GM12878 (cell line): Measurements from ENCODE around the gene BCR. TPM values are rescaled to one million over a fixed set of nuclear protein-coding genes. Genes with fewer than 3 reads are reported as not detected.

Experiments used
- ATAC-seq: fragments of 200-7000 bp; cut with Tn5 transposase; 3 replicates; pipeline ENCODE4 v1.9.1; 2020; ENCODE audit warnings: mild to moderate bottlenecking, moderate library complexity
- BruUV-seq: library from RNA; stranded (reverse); fragments of 400-500 nt; replicated peaks from 2 replicates; lab custom pipeline; 2021; lab: Mats Ljungman, UMichigan
- CTCF ChIA-PET: fragments of 300-600 bp; sonication (Branson Sonifier 250); formaldehyde crosslinking; extraction: SDS; loops from one replicate; lab custom pipeline; 2021; ENCODE audit warnings: inconsistent platforms; lab: Yijun Ruan, JAX
- POLR2A ChIA-PET: fragments of 350-600 bp; formaldehyde crosslinking; extraction: SDS; loops from one replicate; lab custom pipeline; 2021; ENCODE audit warnings: inconsistent platforms; lab: Charles Lee
- RAD21 ChIA-PET: fragments of 300-600 bp; sonication (Branson Sonifier 250); formaldehyde crosslinking; loops from one replicate; lab custom pipeline; 2023; ENCODE audit warnings: antibody characterized with exemption; ENCODE audit not compliant: unreplicated experiment; lab: Charles Lee
- SMC1A ChIA-PET: fragments of 300-600 bp; sonication (Branson Sonifier 250); formaldehyde crosslinking; loops from one replicate; lab custom pipeline; 2023; ENCODE audit not compliant: unreplicated experiment, uncharacterized antibody; lab: Charles Lee
- DNase-seq: peaks from one replicate; pipeline ENCODE4 v3.0.0-alpha.2; 2011; ENCODE audit warnings: low read depth, low spot score
- FAIRE-seq: peaks from 3 replicates; lab custom pipeline; 2011; peaks lifted over from hg19 to GRCh38; lab: Jason Lieb, UNC
- H2AFZ ChIP-seq: 2 replicates; pipeline ENCODE4 v1.6.0; 2011; ENCODE audit warnings: low read depth, low read length, control low read depth; ENCODE audit not compliant: control insufficient read depth
- H3K27ac ChIP-seq: 2 replicates; pipeline ENCODE4 v1.5.1; 2011; ENCODE audit warnings: control low read depth; ENCODE audit not compliant: control insufficient read depth, insufficient read depth
- H3K27me3 ChIP-seq, 2 experiments: replicated peaks in 1 of 2; 2 replicates each; pipeline versions ENCODE4 v1.6.0 to v1.6.1; 2011; ENCODE audit warnings: low read length in 1 of 2; ENCODE audit not compliant: control insufficient read depth in 2 of 2, insufficient read depth in 2 of 2
- H3K36me3 ChIP-seq, 2 experiments: 2 replicates each; pipeline ENCODE4 v1.5.1; 2011; ENCODE audit warnings: low read length in 1 of 2; ENCODE audit not compliant: control insufficient read depth in 2 of 2, insufficient read depth in 2 of 2
- H3K4me1 ChIP-seq: 2 replicates; pipeline ENCODE4 v1.6.1; 2011; ENCODE audit warnings: mild to moderate bottlenecking, low read length, moderate library complexity, mixed read lengths; ENCODE audit not compliant: control insufficient read depth, insufficient read depth
- H3K4me2 ChIP-seq: 2 replicates; pipeline ENCODE4 v1.6.0; 2011; ENCODE audit warnings: control low read depth; ENCODE audit not compliant: control insufficient read depth, insufficient read depth
- H3K4me3 ChIP-seq: fragments of 200-600 bp; sonication (generic); 2 replicates; pipeline ENCODE4 v1.5.1; 2016
- H3K79me2 ChIP-seq: 2 replicates; pipeline ENCODE4 v1.6.0; 2011; ENCODE audit warnings: low read length; ENCODE audit not compliant: control insufficient read depth, insufficient read depth
- H3K9ac ChIP-seq: 2 replicates; pipeline ENCODE4 v1.8.0; 2011; ENCODE audit warnings: low read length, control low read depth, mixed read lengths; ENCODE audit not compliant: control insufficient read depth, insufficient read depth
- H3K9me3 ChIP-seq: replicated peaks from 3 replicates; pipeline ENCODE4 v1.5.1; 2011; ENCODE audit warnings: mild to moderate bottlenecking, low read length; ENCODE audit not compliant: control insufficient read depth, insufficient read depth
- H4K20me1 ChIP-seq: 2 replicates; pipeline ENCODE4 v1.6.0; 2011; ENCODE audit not compliant: control insufficient read depth, insufficient read depth
- CREB1 ChIP-seq: IDR thresholded peaks from 2 replicates; pipeline ENCODE4 v1.6.1; 2012; ENCODE audit warnings: low read depth, mild to moderate bottlenecking, inconsistent platforms
- CREM ChIP-seq: IDR thresholded peaks from 2 replicates; pipeline ENCODE4 v1.6.1; 2014; ENCODE audit warnings: antibody characterized with exemption, low read depth
- ELK1 ChIP-seq: IDR thresholded peaks from 2 replicates; pipeline ENCODE4 v1.6.1; 2012; ENCODE audit warnings: low read depth, low read length, improper control_type of control experiment
- FOS ChIP-seq: IDR thresholded peaks from 3 replicates; pipeline ENCODE4 v1.6.1; 2011; ENCODE audit warnings: borderline replicate concordance; ENCODE audit not compliant: insufficient read length; ENCODE audit errors: extremely low read depth
- HDGF ChIP-seq: fragments of 450-650 bp; IDR thresholded peaks from 2 replicates; pipeline ENCODE4 v1.6.1; 2016; ENCODE audit warnings: antibody characterized with exemption
- IKZF1 ChIP-seq: fragments of 450-650 bp; conservative IDR thresholded peaks from 2 replicates; pipeline ENCODE4 v1.6.1; 2017; ENCODE audit warnings: antibody characterized with exemption, mild to moderate bottlenecking
- MEF2A ChIP-seq: IDR thresholded peaks from 2 replicates; pipeline ENCODE4 v1.6.1; 2011; ENCODE audit warnings: low read depth, mild to moderate bottlenecking, low read length, moderate library complexity; ENCODE audit not compliant: insufficient read depth
- MXI1 ChIP-seq: fragments of 150-350 bp; IDR thresholded peaks from 2 replicates; pipeline ENCODE4 v1.6.1; 2011; ENCODE audit warnings: low read depth, mild to moderate bottlenecking, inconsistent platforms, low read length, improper control_type of control experiment
- NKRF ChIP-seq: fragments of 450-650 bp; conservative IDR thresholded peaks from 2 replicates; pipeline ENCODE4 v1.6.1; 2017; ENCODE audit warnings: mild to moderate bottlenecking, moderate library complexity
- NR2F1 ChIP-seq: fragments of 450-650 bp; conservative IDR thresholded peaks from 2 replicates; pipeline ENCODE4 v1.6.1; 2017; ENCODE audit warnings: mild to moderate bottlenecking
- POU2F2 ChIP-seq: IDR thresholded peaks from 3 replicates; pipeline ENCODE4 v1.6.1; 2011; ENCODE audit warnings: low read depth, mild to moderate bottlenecking, low read length, borderline replicate concordance
- RAD51 ChIP-seq: fragments of 450-650 bp; IDR thresholded peaks from 2 replicates; pipeline ENCODE4 v1.6.1; 2016; ENCODE audit warnings: moderate library complexity, mild to moderate bottlenecking, inconsistent platforms
- RBBP5 ChIP-seq: fragments of 200-600 bp; sonication (generic); conservative IDR thresholded peaks from 2 replicates; pipeline ENCODE4 v1.6.1; 2016
- SMC3 ChIP-seq: IDR thresholded peaks from 2 replicates; pipeline ENCODE4 v1.6.1; 2011; ENCODE audit warnings: low read length, improper control_type of control experiment, borderline replicate concordance
- SREBF2 ChIP-seq: IDR thresholded peaks from 2 replicates; pipeline ENCODE4 v1.6.1; 2012; ENCODE audit warnings: mild to moderate bottlenecking, low read length
- TCF3 ChIP-seq: IDR thresholded peaks from 2 replicates; pipeline ENCODE4 v1.6.1; 2012; ENCODE audit warnings: low read depth, mild to moderate bottlenecking, low read length, borderline replicate concordance; ENCODE audit not compliant: insufficient read depth
- ZNF207 ChIP-seq: fragments of 450-650 bp; IDR thresholded peaks from 2 replicates; pipeline ENCODE4 v1.6.1; 2014; ENCODE audit warnings: antibody characterized with exemption, mild to moderate bottlenecking, borderline replicate concordance
- WGBS: methylation state at CpG from one replicate; pipeline ENCODE4 v1.1.6; 2016; ENCODE audit warnings: low lambda C conversion rate; ENCODE audit not compliant: insufficient replicate concordance, insufficient coverage; ENCODE audit errors: missing lambda C conversion rate; 5-methylcytosine and 5-hydroxymethylcytosine counted together
- in situ Hi-C: fragments of 300-500 bp; cut with MboI; formaldehyde crosslinking; loops from 9 replicates; pipeline ENCODE4 v1.14.3; 2018; ENCODE audit warnings: mixed read lengths
- intact Hi-C: fragments of 100-400 bp; cut with micrococcal nuclease; formaldehyde crosslinking; loops from one replicate; pipeline ENCODE4 v1.14.2; 2022; ENCODE audit not compliant: unreplicated experiment
- polyA plus RNA-seq, 11 experiments: library from polyadenylated mRNA; depleted of rRNA in 4 of 11; unstranded in 6 of 11; stranded (reverse) in 5 of 11; fragments of >200 nt; fragmentation: Nextera tagmentation in 4 of 11; fragmentation: Illumina TruSeq in 1 of 11; extraction: Ambion mirVana in 4 of 11; extraction: Trizol in 1 of 11; gene quantifications; 1 replicate in 1 of 11; 2 replicates in 10 of 11; pipeline versions ENCODE4 v1.2.1 to v1.2.3, GENCODE V29; 2011 to 2016; ENCODE audit warnings: inconsistent platforms in 2 of 11, missing spikeins in 2 of 11, low read depth in 1 of 11
- total RNA-seq, 4 experiments: library from RNA; depleted of rRNA in 3 of 4; stranded (reverse); fragments of >200 nt in 3 of 4; fragmentation: Illumina TruSeq in 1 of 4; extraction: Trizol in 1 of 4; gene quantifications; 2 replicates each; pipeline versions ENCODE4 v1.2.1 to v1.2.3, GENCODE V29; 2013 to 2021

BCR gene
- total and polyA plus RNA-seq, 10 of the 15 experiments (the other 5 are each of a cell fraction or from before 2014, with no cell fraction given), result 1.7 to 64.7 (median 18.4) TPM

- Histone ChIP-seq H3K4me3 (no peak overlapping the region), H2AFZ (no peak overlapping the region), H3K4me2 (no peak overlapping the region), H3K9ac (no peak overlapping the region), H4K20me1 (no peaks in the 10 kb centered on the region), H3K9me3 (no peaks in the 10 kb centered on the region), H3K79me2 (no peaks in the 10 kb centered on the region), H3K4me1 (peaks cover 13% of the 10 kb centered on the region), H3K27me3 (no peaks in the 10 kb centered on the region), H3K27ac (no peak overlapping the region), H3K36me3 (no peaks in the 10 kb centered on the region)
- FAIRE-seq (no peak), DNase-seq (no peak), ATAC-seq (no peak)
- intact Hi-C loops (no loop called here), in situ Hi-C loops (loop anchor here (10.0 kb wide), 1 partner anchor 777 kb away; no protein-coding TSS in a partner anchor)
- POLR2A ChIA-PET, result interaction anchor here (1.1 to 2.4 kb wide), 2 partner anchors 13 to 172 kb away, joined by 3 to 6 read pairs; no protein-coding TSS in a partner anchor
- RAD21 ChIA-PET, result interaction anchor here (1.0 to 5.8 kb wide), 3 partner anchors 174 to 322 kb away, joined by 3 to 84 read pairs (median 4); no protein-coding TSS in a partner anchor
- TF ChIP-seq RBBP5 (no peak), FOS (no peak), NKRF (no peak), HDGF (no peak), ELK1 (no peak), CREB1 (no peak), SREBF2 (no peak), TCF3 (no peak), SMC3 (no peak), ZNF207 (no peak), IKZF1 (no peak), RAD51 (no peak), NR2F1 (no peak), POU2F2 (no peak), MEF2A (no peak), CREM (no peak), MXI1 (no peak)
- no TSS peak for BruUV-seq
- SMC1A ChIA-PET, result interaction anchor here (0.7 to 8.6 kb wide), 8 partner anchors 10 to 254 kb away, joined by 3 to 277 read pairs (median 4); no protein-coding TSS in a partner anchor
- 60% methylated on average over 6 of the region's 6 CpGs for WGBS
- CTCF ChIA-PET, result interaction anchor here (0.8 to 11.1 kb wide), 7 partner anchors 8 to 254 kb away, joined by 3 to 539 read pairs (median 3); no protein-coding TSS in a partner anchor
Measured at GRCh38 chr22:23131931-23132330, 48.4 kb upstream of the BCR start.
